Activated CD4-positive, CD25-positive, alpha-beta regulatory T cell treated with anti-CD3 and anti-CD28 coated beads, Interleukin-2, amount 50 U/mL, for 24 hours (primary cell): Measurements from ENCODE around the gene IL22.
A peak's percentile ranks its signal among the peaks of the same experiment; 100 is the strongest.

Experiments used
- ATAC-seq, 2 donors: fragments of 150-1000 bp; cut with Tn5 transposase; one replicate each; pipeline ENCODE4 v1.10.0; 2021; ENCODE audit warnings: mild to moderate bottlenecking in 1 of 2, moderate library complexity in 1 of 2

Gene IL22

GRCh38 chr12:68264158-68264855 lies 10.9 kb upstream of the IL22 start:
- no peak for ATAC-seq

- no peak for ATAC-seq
Measured at GRCh38 chr12:68263366-68263765, 10.0 kb upstream of the IL22 start.

GRCh38 chr12:68261896-68262295 lies 8.5 kb upstream of the IL22 start:
- no peak for ATAC-seq

- no peak for ATAC-seq
Measured at GRCh38 chr12:68260153-68260552, 6.7 kb upstream of the IL22 start.

- ATAC-seq = peak; percentile 81 to 87
Measured at GRCh38 chr12:68259318-68259940, 6.0 kb upstream of the IL22 start.

GRCh38 chr12:68252077-68252476 lies 1.3 kb downstream of the IL22 start:
- ATAC-seq = no peak

GRCh38 chr12:68250454-68250853 lies 3.0 kb downstream of the IL22 start:
- ATAC-seq = no peak

GRCh38 chr12:68247785-68248184 lies 5.6 kb downstream of the IL22 start:
- ATAC-seq = no peak

- no peak for ATAC-seq
Measured at GRCh38 chr12:68246350-68246749, 7.1 kb downstream of the IL22 start.

GRCh38 chr12:68245180-68246021 lies 8.0 kb downstream of the IL22 start:
- ATAC-seq = no peak

- no peak for ATAC-seq
Measured at GRCh38 chr12:68242777-68243176, 10.6 kb downstream of the IL22 start.

- ATAC-seq = peak; percentile 99 to 100
Measured at GRCh38 chr12:68240975-68241374, 12.4 kb downstream of the IL22 start.

GRCh38 chr12:68240079-68240478 lies 13.3 kb downstream of the IL22 start:
- no peak for ATAC-seq

- ATAC-seq = no peak
Measured at GRCh38 chr12:68239309-68239982, 14.0 kb downstream of the IL22 start.

GRCh38 chr12:68237619-68238018 lies 15.8 kb downstream of the IL22 start:
- ATAC-seq = no peak

GRCh38 chr12:68237078-68237477 lies 16.3 kb downstream of the IL22 start:
- ATAC-seq = no peak

- peak; percentile 56 to 57 for ATAC-seq
Measured at GRCh38 chr12:68236421-68237059, 16.9 kb downstream of the IL22 start.

GRCh38 chr12:68235576-68235975 lies 17.8 kb downstream of the IL22 start:
- no peak for ATAC-seq

- ATAC-seq = peak in 1 of 2 donors; percentile 34
Measured at GRCh38 chr12:68234140-68234539, 19.3 kb downstream of the IL22 start.

- ATAC-seq = no peak
Measured at GRCh38 chr12:68233498-68233897, 19.9 kb downstream of the IL22 start.

GRCh38 chr12:68231691-68232090 lies 21.7 kb downstream of the IL22 start:
- ATAC-seq = no peak

GRCh38 chr12:68231229-68231628 lies 22.2 kb downstream of the IL22 start:
- ATAC-seq = peak in 1 of 2 donors; percentile 43

- no peak for ATAC-seq
Measured at GRCh38 chr12:68229956-68230355, 23.4 kb downstream of the IL22 start.
